GM12878 (cell line): ENCODE measurements around the gene STX16. TPM values are rescaled to one million over a fixed set of nuclear protein-coding genes. Genes with fewer than 3 reads are reported as not detected.

ENCODE experiments used
- ATAC-seq: fragments of 200-7000 bp; cut with Tn5 transposase; 3 replicates; pipeline ENCODE4 v1.9.1; 2020; ENCODE audit warnings: mild to moderate bottlenecking, moderate library complexity
- BruUV-seq: library from RNA; stranded (reverse); fragments of 400-500 nt; replicated peaks from 2 replicates; lab custom pipeline; 2021; lab: Mats Ljungman, UMichigan
- CTCF ChIA-PET: fragments of 300-600 bp; sonication (Branson Sonifier 250); formaldehyde crosslinking; extraction: SDS; loops from one replicate; lab custom pipeline; 2021; ENCODE audit warnings: inconsistent platforms; lab: Yijun Ruan, JAX
- POLR2A ChIA-PET: fragments of 350-600 bp; formaldehyde crosslinking; extraction: SDS; loops from one replicate; lab custom pipeline; 2021; ENCODE audit warnings: inconsistent platforms; lab: Charles Lee
- RAD21 ChIA-PET: fragments of 300-600 bp; sonication (Branson Sonifier 250); formaldehyde crosslinking; loops from one replicate; lab custom pipeline; 2023; ENCODE audit warnings: antibody characterized with exemption; ENCODE audit not compliant: unreplicated experiment; lab: Charles Lee
- SMC1A ChIA-PET: fragments of 300-600 bp; sonication (Branson Sonifier 250); formaldehyde crosslinking; loops from one replicate; lab custom pipeline; 2023; ENCODE audit not compliant: unreplicated experiment, uncharacterized antibody; lab: Charles Lee
- DNase-seq: peaks from one replicate; pipeline ENCODE4 v3.0.0-alpha.2; 2011; ENCODE audit warnings: low read depth, low spot score
- FAIRE-seq: peaks from 3 replicates; lab custom pipeline; 2011; peaks lifted over from hg19 to GRCh38; lab: Jason Lieb, UNC
- H2AFZ ChIP-seq: 2 replicates; pipeline ENCODE4 v1.6.0; 2011; ENCODE audit warnings: low read depth, low read length, control low read depth; ENCODE audit not compliant: control insufficient read depth
- H3K27ac ChIP-seq: 2 replicates; pipeline ENCODE4 v1.5.1; 2011; ENCODE audit warnings: control low read depth; ENCODE audit not compliant: control insufficient read depth, insufficient read depth
- H3K27me3 ChIP-seq, 2 experiments: replicated peaks in 1 of 2; 2 replicates each; pipeline versions ENCODE4 v1.6.0 to v1.6.1; 2011; ENCODE audit warnings: low read length in 1 of 2; ENCODE audit not compliant: control insufficient read depth in 2 of 2, insufficient read depth in 2 of 2
- H3K36me3 ChIP-seq, 2 experiments: 2 replicates each; pipeline ENCODE4 v1.5.1; 2011; ENCODE audit warnings: low read length in 1 of 2; ENCODE audit not compliant: control insufficient read depth in 2 of 2, insufficient read depth in 2 of 2
- H3K4me1 ChIP-seq: 2 replicates; pipeline ENCODE4 v1.6.1; 2011; ENCODE audit warnings: mild to moderate bottlenecking, low read length, moderate library complexity, mixed read lengths; ENCODE audit not compliant: control insufficient read depth, insufficient read depth
- H3K4me2 ChIP-seq: 2 replicates; pipeline ENCODE4 v1.6.0; 2011; ENCODE audit warnings: control low read depth; ENCODE audit not compliant: control insufficient read depth, insufficient read depth
- H3K4me3 ChIP-seq: fragments of 200-600 bp; sonication (generic); 2 replicates; pipeline ENCODE4 v1.5.1; 2016
- H3K79me2 ChIP-seq: 2 replicates; pipeline ENCODE4 v1.6.0; 2011; ENCODE audit warnings: low read length; ENCODE audit not compliant: control insufficient read depth, insufficient read depth
- H3K9ac ChIP-seq: 2 replicates; pipeline ENCODE4 v1.8.0; 2011; ENCODE audit warnings: low read length, control low read depth, mixed read lengths; ENCODE audit not compliant: control insufficient read depth, insufficient read depth
- H3K9me3 ChIP-seq: replicated peaks from 3 replicates; pipeline ENCODE4 v1.5.1; 2011; ENCODE audit warnings: mild to moderate bottlenecking, low read length; ENCODE audit not compliant: control insufficient read depth, insufficient read depth
- H4K20me1 ChIP-seq: 2 replicates; pipeline ENCODE4 v1.6.0; 2011; ENCODE audit not compliant: control insufficient read depth, insufficient read depth
- EZH2 ChIP-seq: IDR thresholded peaks from 2 replicates; pipeline ENCODE4 v1.6.1; 2012; ENCODE audit warnings: low read depth, mild to moderate bottlenecking, control low read depth, inconsistent platforms, low read length, borderline replicate concordance; ENCODE audit not compliant: control insufficient read depth
- FOXK2 ChIP-seq: fragments of 450-650 bp; IDR thresholded peaks from 2 replicates; pipeline ENCODE4 v1.6.1; 2017; ENCODE audit warnings: mild to moderate bottlenecking, moderate library complexity
- HCFC1 ChIP-seq: fragments of 150-350 bp; IDR thresholded peaks from 2 replicates; pipeline ENCODE4 v1.6.1; 2014; ENCODE audit warnings: low read length
- MTA3 ChIP-seq: IDR thresholded peaks from 2 replicates; pipeline ENCODE4 v1.6.1; 2012; ENCODE audit warnings: low read length, inconsistent platforms, borderline replicate concordance
- NFYA ChIP-seq: IDR thresholded peaks from 2 replicates; pipeline ENCODE4 v1.6.1; 2011; ENCODE audit warnings: low read depth, mild to moderate bottlenecking, low read length, improper control_type of control experiment, borderline replicate concordance
- NR2C1 ChIP-seq: fragments of 450-650 bp; IDR thresholded peaks from 2 replicates; pipeline ENCODE4 v1.6.1; 2017; ENCODE audit warnings: antibody characterized with exemption, mild to moderate bottlenecking, moderate library complexity
- PAX8 ChIP-seq: fragments of 450-650 bp; IDR thresholded peaks from 2 replicates; pipeline ENCODE4 v1.6.1; 2017; ENCODE audit warnings: mild to moderate bottlenecking, moderate library complexity
- RELA ChIP-seq: fragments of 450-650 bp; IDR thresholded peaks from 2 replicates; pipeline ENCODE4 v1.8.0; 2014; ENCODE audit warnings: borderline replicate concordance; ENCODE audit not compliant: partially characterized antibody
- RUNX3 ChIP-seq: IDR thresholded peaks from 2 replicates; pipeline ENCODE4 v1.6.1; 2012; ENCODE audit warnings: low read length, inconsistent platforms
- ZNF24 ChIP-seq: fragments of 450-650 bp; IDR thresholded peaks from 2 replicates; pipeline ENCODE4 v1.6.1; 2017; ENCODE audit warnings: antibody characterized with exemption, mild to moderate bottlenecking
- WGBS: methylation state at CpG from one replicate; pipeline ENCODE4 v1.1.6; 2016; ENCODE audit warnings: low lambda C conversion rate; ENCODE audit not compliant: insufficient replicate concordance, insufficient coverage; ENCODE audit errors: missing lambda C conversion rate; 5-methylcytosine and 5-hydroxymethylcytosine counted together
- in situ Hi-C: fragments of 300-500 bp; cut with MboI; formaldehyde crosslinking; loops from 9 replicates; pipeline ENCODE4 v1.14.3; 2018; ENCODE audit warnings: mixed read lengths
- intact Hi-C: fragments of 100-400 bp; cut with micrococcal nuclease; formaldehyde crosslinking; loops from one replicate; pipeline ENCODE4 v1.14.2; 2022; ENCODE audit not compliant: unreplicated experiment
- polyA plus RNA-seq, 11 experiments: library from polyadenylated mRNA; depleted of rRNA in 4 of 11; unstranded in 6 of 11; stranded (reverse) in 5 of 11; fragments of >200 nt; fragmentation: Nextera tagmentation in 4 of 11; fragmentation: Illumina TruSeq in 1 of 11; extraction: Ambion mirVana in 4 of 11; extraction: Trizol in 1 of 11; gene quantifications; 1 replicate in 1 of 11; 2 replicates in 10 of 11; pipeline versions ENCODE4 v1.2.1 to v1.2.3, GENCODE V29; 2011 to 2016; ENCODE audit warnings: inconsistent platforms in 2 of 11, missing spikeins in 2 of 11, low read depth in 1 of 11
- total RNA-seq, 4 experiments: library from RNA; depleted of rRNA in 3 of 4; stranded (reverse); fragments of >200 nt in 3 of 4; fragmentation: Illumina TruSeq in 1 of 4; extraction: Trizol in 1 of 4; gene quantifications; 2 replicates each; pipeline versions ENCODE4 v1.2.1 to v1.2.3, GENCODE V29; 2013 to 2021
- TF ChIP-seq, protein P1 (sequence below): fragments of 450-650 bp; IDR thresholded peaks from 2 replicates; pipeline ENCODE4 v1.6.1; 2018; ENCODE audit warnings: borderline replicate concordance, mild to moderate bottlenecking; ENCODE audit not compliant: partially characterized antibody
- TF ChIP-seq, protein P2 (sequence below): IDR thresholded peaks from 2 replicates; pipeline ENCODE4 v1.6.1; 2011; ENCODE audit warnings: low read depth, low read length, improper control_type of control experiment, borderline replicate concordance
- TF ChIP-seq, protein P3 (sequence below): fragments of 450-650 bp; IDR thresholded peaks from 2 replicates; pipeline ENCODE4 v1.6.1; 2017; ENCODE audit warnings: mild to moderate bottlenecking, moderate library complexity
- TF ChIP-seq, protein P4 (sequence below): fragments of 450-650 bp; IDR thresholded peaks from 2 replicates; pipeline ENCODE4 v1.6.1; 2017; ENCODE audit warnings: borderline replicate concordance

Gene STX16
- total and polyA plus RNA-seq, 10 of the 15 experiments (the other 5 are each of a cell fraction or from before 2014, with no cell fraction given), result 6.3 to 68.4 (median 35.8) TPM

DNA sequence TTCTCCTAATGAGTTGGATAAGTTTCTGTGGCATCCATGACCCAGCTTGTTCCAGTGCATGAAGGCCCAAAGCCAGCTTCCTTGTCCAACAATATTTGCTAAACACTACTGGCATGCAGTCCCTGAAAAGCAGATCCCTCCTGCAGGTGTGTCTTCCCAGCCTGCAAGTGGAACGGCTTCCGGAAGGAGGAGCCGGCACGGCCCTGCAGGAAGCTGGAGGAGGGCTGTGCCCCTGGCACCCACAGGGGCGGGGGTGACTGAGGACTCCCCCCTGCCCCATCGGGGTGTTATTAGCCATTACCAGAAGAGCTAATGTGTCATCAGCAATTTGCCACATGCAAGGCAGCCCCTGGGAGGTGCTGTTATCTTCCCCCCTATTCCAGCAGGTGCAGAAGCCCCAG lies 68.9 kb downstream of the STX16 start:
- no peak overlapping the region for H3K4me3 ChIP-seq
- WGBS, result 43% methylated on average over 6 of the region's 6 CpGs
- H3K36me3 ChIP-seq, result no peaks in the 10 kb centered on the region
- ChIA-PET POLR2A (no interaction called here), SMC1A (interaction anchor here (1.0 kb wide), 1 partner anchor 14 kb away, joined by 3 read pairs; no protein-coding TSS in a partner anchor), RAD21 (no interaction called here), CTCF (no interaction called here)
- H2AFZ ChIP-seq, result no peak overlapping the region
- H3K27ac ChIP-seq, result no peak overlapping the region
- intact Hi-C loops (no loop called here), in situ Hi-C loops (no loop called here)
- no peaks in the 10 kb centered on the region for H3K9me3 ChIP-seq
- no peak for DNase-seq
- peaks cover 0 to 2% of the 10 kb centered on the region in 2 experiments; a peak in 2 of 4 replicates for H3K27me3 ChIP-seq
- BruUV-seq, result no TSS peak
- H3K4me2 ChIP-seq, result no peak overlapping the region
- H3K79me2 ChIP-seq, result no peaks in the 10 kb centered on the region
- H4K20me1 ChIP-seq, result no peaks in the 10 kb centered on the region
- ATAC-seq, result no peak
- no peak for FAIRE-seq
- H3K4me1 ChIP-seq, result no peaks in the 10 kb centered on the region
- H3K9ac ChIP-seq, result no peak overlapping the region
- TF ChIP-seq, protein P1, sequence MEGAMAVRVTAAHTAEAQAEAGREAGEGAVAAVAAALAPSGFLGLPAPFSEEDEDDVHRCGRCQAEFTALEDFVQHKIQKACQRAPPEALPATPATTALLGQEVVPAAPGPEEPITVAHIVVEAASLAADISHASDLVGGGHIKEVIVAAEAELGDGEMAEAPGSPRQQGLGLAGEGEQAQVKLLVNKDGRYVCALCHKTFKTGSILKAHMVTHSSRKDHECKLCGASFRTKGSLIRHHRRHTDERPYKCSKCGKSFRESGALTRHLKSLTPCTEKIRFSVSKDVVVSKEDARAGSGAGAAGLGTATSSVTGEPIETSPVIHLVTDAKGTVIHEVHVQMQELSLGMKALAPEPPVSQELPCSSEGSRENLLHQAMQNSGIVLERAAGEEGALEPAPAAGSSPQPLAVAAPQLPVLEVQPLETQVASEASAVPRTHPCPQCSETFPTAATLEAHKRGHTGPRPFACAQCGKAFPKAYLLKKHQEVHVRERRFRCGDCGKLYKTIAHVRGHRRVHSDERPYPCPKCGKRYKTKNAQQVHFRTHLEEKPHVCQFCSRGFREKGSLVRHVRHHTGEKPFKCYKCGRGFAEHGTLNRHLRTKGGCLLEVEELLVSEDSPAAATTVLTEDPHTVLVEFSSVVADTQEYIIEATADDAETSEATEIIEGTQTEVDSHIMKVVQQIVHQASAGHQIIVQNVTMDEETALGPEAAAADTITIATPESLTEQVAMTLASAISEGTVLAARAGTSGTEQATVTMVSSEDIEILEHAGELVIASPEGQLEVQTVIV, result no peak
- TF ChIP-seq RUNX3, result no peak
- no peak for TF ChIP-seq ZNF24
- TF ChIP-seq, protein P2, sequence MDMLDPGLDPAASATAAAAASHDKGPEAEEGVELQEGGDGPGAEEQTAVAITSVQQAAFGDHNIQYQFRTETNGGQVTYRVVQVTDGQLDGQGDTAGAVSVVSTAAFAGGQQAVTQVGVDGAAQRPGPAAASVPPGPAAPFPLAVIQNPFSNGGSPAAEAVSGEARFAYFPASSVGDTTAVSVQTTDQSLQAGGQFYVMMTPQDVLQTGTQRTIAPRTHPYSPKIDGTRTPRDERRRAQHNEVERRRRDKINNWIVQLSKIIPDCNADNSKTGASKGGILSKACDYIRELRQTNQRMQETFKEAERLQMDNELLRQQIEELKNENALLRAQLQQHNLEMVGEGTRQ, result no peak
- no peak for TF ChIP-seq NR2C1
- TF ChIP-seq, protein P3, sequence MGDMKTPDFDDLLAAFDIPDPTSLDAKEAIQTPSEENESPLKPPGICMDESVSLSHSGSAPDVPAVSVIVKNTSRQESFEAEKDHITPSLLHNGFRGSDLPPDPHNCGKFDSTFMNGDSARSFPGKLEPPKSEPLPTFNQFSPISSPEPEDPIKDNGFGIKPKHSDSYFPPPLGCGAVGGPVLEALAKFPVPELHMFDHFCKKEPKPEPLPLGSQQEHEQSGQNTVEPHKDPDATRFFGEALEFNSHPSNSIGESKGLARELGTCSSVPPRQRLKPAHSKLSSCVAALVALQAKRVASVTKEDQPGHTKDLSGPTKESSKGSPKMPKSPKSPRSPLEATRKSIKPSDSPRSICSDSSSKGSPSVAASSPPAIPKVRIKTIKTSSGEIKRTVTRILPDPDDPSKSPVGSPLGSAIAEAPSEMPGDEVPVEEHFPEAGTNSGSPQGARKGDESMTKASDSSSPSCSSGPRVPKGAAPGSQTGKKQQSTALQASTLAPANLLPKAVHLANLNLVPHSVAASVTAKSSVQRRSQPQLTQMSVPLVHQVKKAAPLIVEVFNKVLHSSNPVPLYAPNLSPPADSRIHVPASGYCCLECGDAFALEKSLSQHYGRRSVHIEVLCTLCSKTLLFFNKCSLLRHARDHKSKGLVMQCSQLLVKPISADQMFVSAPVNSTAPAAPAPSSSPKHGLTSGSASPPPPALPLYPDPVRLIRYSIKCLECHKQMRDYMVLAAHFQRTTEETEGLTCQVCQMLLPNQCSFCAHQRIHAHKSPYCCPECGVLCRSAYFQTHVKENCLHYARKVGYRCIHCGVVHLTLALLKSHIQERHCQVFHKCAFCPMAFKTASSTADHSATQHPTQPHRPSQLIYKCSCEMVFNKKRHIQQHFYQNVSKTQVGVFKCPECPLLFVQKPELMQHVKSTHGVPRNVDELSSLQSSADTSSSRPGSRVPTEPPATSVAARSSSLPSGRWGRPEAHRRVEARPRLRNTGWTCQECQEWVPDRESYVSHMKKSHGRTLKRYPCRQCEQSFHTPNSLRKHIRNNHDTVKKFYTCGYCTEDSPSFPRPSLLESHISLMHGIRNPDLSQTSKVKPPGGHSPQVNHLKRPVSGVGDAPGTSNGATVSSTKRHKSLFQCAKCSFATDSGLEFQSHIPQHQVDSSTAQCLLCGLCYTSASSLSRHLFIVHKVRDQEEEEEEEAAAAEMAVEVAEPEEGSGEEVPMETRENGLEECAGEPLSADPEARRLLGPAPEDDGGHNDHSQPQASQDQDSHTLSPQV, result no peak
- no peak for TF ChIP-seq EZH2
- TF ChIP-seq MTA3, result no peak
- no peak for TF ChIP-seq HCFC1
- TF ChIP-seq, protein P4, sequence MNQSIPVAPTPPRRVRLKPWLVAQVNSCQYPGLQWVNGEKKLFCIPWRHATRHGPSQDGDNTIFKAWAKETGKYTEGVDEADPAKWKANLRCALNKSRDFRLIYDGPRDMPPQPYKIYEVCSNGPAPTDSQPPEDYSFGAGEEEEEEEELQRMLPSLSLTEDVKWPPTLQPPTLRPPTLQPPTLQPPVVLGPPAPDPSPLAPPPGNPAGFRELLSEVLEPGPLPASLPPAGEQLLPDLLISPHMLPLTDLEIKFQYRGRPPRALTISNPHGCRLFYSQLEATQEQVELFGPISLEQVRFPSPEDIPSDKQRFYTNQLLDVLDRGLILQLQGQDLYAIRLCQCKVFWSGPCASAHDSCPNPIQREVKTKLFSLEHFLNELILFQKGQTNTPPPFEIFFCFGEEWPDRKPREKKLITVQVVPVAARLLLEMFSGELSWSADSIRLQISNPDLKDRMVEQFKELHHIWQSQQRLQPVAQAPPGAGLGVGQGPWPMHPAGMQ, result no peak
- no peak for TF ChIP-seq FOXK2
- no peak for TF ChIP-seq NFYA
- TF ChIP-seq RELA, result no peak
- TF ChIP-seq PAX8, result no peak
